Liver (tissue), 9 donors: ENCODE measurements around the gene OR4D11. TPM values are rescaled to one million over a fixed set of nuclear protein-coding genes. Genes with fewer than 3 reads are reported as not detected.

Source experiments
- DNase-seq: peaks from one replicate; pipeline ENCODE4 v3.0.0-alpha.2; 2017; ENCODE audit warnings: low spot score
- H3K27ac ChIP-seq, 2 donors: one replicate each; pipeline ENCODE4 v1.7.0; 2013; ENCODE audit warnings: inconsistent platforms in 2 of 2, low read length in 2 of 2, control low read depth in 1 of 2, low read depth in 1 of 2, mild to moderate bottlenecking in 1 of 2
- H3K27me3 ChIP-seq, 4 donors: one replicate each; pipeline versions ENCODE4 v1.6.1 to v1.7.0; 2013; ENCODE audit warnings: low read length in 3 of 4, inconsistent platforms in 1 of 4, mild to moderate bottlenecking in 1 of 4, moderate library complexity in 1 of 4; ENCODE audit not compliant: control insufficient read depth in 4 of 4, insufficient read depth in 4 of 4
- H3K36me3 ChIP-seq, 4 donors: one replicate each; pipeline versions ENCODE4 v1.6.1 to v1.7.0; 2013; ENCODE audit warnings: low read length in 3 of 4, mild to moderate bottlenecking in 3 of 4, low read depth in 1 of 4, moderate library complexity in 1 of 4; ENCODE audit not compliant: control insufficient read depth in 4 of 4, insufficient read depth in 3 of 4
- H3K4me1 ChIP-seq, 4 donors: one replicate each; pipeline versions ENCODE4 v1.6.1 to v1.7.0; 2013; ENCODE audit warnings: low read length in 3 of 4, mild to moderate bottlenecking in 3 of 4, moderate library complexity in 1 of 4; ENCODE audit not compliant: control insufficient read depth in 4 of 4, insufficient read depth in 4 of 4
- H3K4me3 ChIP-seq, 3 donors: one replicate each; pipeline versions ENCODE4 v1.6.1 to v1.7.0; 2013; ENCODE audit warnings: low read length in 3 of 3, control low read depth in 1 of 3, low read depth in 1 of 3, mild to moderate bottlenecking in 1 of 3
- H3K9ac ChIP-seq, 2 donors: one replicate each; pipeline ENCODE4 v1.7.0; 2013; ENCODE audit warnings: low read length in 2 of 2, mild to moderate bottlenecking in 2 of 2, moderate library complexity in 2 of 2, control low read depth in 1 of 2, low read depth in 1 of 2
- H3K9me3 ChIP-seq, 4 donors: one replicate each; pipeline versions ENCODE4 v1.6.1 to v1.7.0; 2013; ENCODE audit warnings: low read length in 3 of 4; ENCODE audit not compliant: control insufficient read depth in 4 of 4
- CTCF ChIP-seq: fragments of 150-350 bp; IDR thresholded peaks from 2 replicates; pipeline ENCODE4 v1.5.1; 2017; ENCODE audit warnings: improper control_type of control experiment, low read depth, low read length; ENCODE audit not compliant: missing input control
- EGR1 ChIP-seq, 2 donors: IDR thresholded peaks; 2 replicates each; pipeline ENCODE4 v1.6.1; 2016 to 2018; ENCODE audit warnings: antibody characterized with exemption in 2 of 2, low read depth in 2 of 2
- FOXA1 ChIP-seq: IDR thresholded peaks from 2 replicates; pipeline ENCODE4 v1.6.1; 2016; ENCODE audit warnings: antibody characterized with exemption
- FOXA2 ChIP-seq: IDR thresholded peaks from 2 replicates; pipeline ENCODE4 v1.6.1; 2016; ENCODE audit warnings: antibody characterized with exemption
- GABPA ChIP-seq, 2 donors: IDR thresholded peaks in 1 of 2; conservative IDR thresholded peaks in 1 of 2; 2 replicates each; pipeline ENCODE4 v1.6.1; 2016; ENCODE audit warnings: antibody characterized with exemption in 2 of 2, mild to moderate bottlenecking in 1 of 2, moderate library complexity in 1 of 2
- HNF4A ChIP-seq, 2 donors: conservative IDR thresholded peaks; 2 replicates each; pipeline ENCODE4 v1.6.1; 2016; ENCODE audit warnings: antibody characterized with exemption in 2 of 2, mild to moderate bottlenecking in 2 of 2
- HNF4G ChIP-seq: IDR thresholded peaks from 2 replicates; pipeline ENCODE4 v1.6.1; 2016; ENCODE audit warnings: antibody characterized with exemption
- JUND ChIP-seq, 2 donors: IDR thresholded peaks; 2 replicates each; pipeline ENCODE4 v1.6.1; 2016; ENCODE audit warnings: antibody characterized with exemption in 2 of 2
- MAX ChIP-seq: IDR thresholded peaks from 2 replicates; pipeline ENCODE4 v1.6.1; 2016; ENCODE audit warnings: antibody characterized with exemption
- NR2F2 ChIP-seq: IDR thresholded peaks from 2 replicates; pipeline ENCODE4 v1.6.1; 2016; ENCODE audit warnings: antibody characterized with exemption
- RAD21 ChIP-seq, 2 donors: IDR thresholded peaks; 2 replicates each; pipeline ENCODE4 v1.6.1; 2016; ENCODE audit warnings: antibody characterized with exemption in 2 of 2, mild to moderate bottlenecking in 2 of 2
- REST ChIP-seq: IDR thresholded peaks from 2 replicates; pipeline ENCODE4 v1.6.1; 2016; ENCODE audit warnings: antibody characterized with exemption, mild to moderate bottlenecking
- RXRA ChIP-seq, 2 donors: IDR thresholded peaks; 2 replicates each; pipeline ENCODE4 v1.6.1; 2017 to 2018; ENCODE audit warnings: antibody characterized with exemption in 2 of 2, mild to moderate bottlenecking in 1 of 2
- SP1 ChIP-seq: IDR thresholded peaks from 2 replicates; pipeline ENCODE4 v1.6.1; 2018; ENCODE audit warnings: antibody characterized with exemption, mild to moderate bottlenecking
- TAF1 ChIP-seq: conservative IDR thresholded peaks from 2 replicates; pipeline ENCODE4 v1.6.1; 2016; ENCODE audit warnings: antibody characterized with exemption, mild to moderate bottlenecking
- YY1 ChIP-seq: IDR thresholded peaks from 2 replicates; pipeline ENCODE4 v1.6.1; 2016; ENCODE audit warnings: antibody characterized with exemption, mild to moderate bottlenecking
- ZBTB33 ChIP-seq: IDR thresholded peaks from 2 replicates; pipeline ENCODE4 v1.6.1; 2016; ENCODE audit warnings: antibody characterized with exemption
- WGBS: extraction: QIAGEN DNeasy Blood & Tissue Kit; methylation state at CpG from one replicate; pipeline ENCODE4 v1.1.7; 2013; 5-methylcytosine and 5-hydroxymethylcytosine counted together
- polyA plus RNA-seq, 2 donors: library from polyadenylated mRNA; stranded (reverse) in 1 of 2; unstranded in 1 of 2; fragments of 200-250 nt in 1 of 2; fragments of >200 nt in 1 of 2; fragmentation: Nextera tagmentation in 1 of 2; extraction: Ambion mirVana in 1 of 2; gene quantifications; one replicate each; pipeline versions ENCODE4 v1.2.1 to v1.2.3, GENCODE V29; 2013 to 2015
- total RNA-seq, 2 donors: library from RNA; depleted of rRNA; stranded (reverse); fragments of >200 nt; gene quantifications; one replicate each; pipeline ENCODE4 v1.2.3, GENCODE V29; 2014
- TF ChIP-seq, protein P1 (sequence below): IDR thresholded peaks from 2 replicates; pipeline ENCODE4 v1.6.1; 2016; ENCODE audit warnings: antibody characterized with exemption
- donor health status: healthy.
- donor health status: healthy.
- donor health status: healthy.
- donor health status: healthy.
- donor health status: healthy.

The OR4D11 gene
- total and polyA plus RNA-seq, 4 donors = not detected

GRCh38 chr11:59550368-59550841 is 47.0 kb downstream of the OR4D11 start (continued):
- TF ChIP-seq EGR1 (IDR thresholded peaks at IDR 0.05; ENCODE audit: low read depth in 2 of 2) = peak in 1 of 2 donors; percentile 44
- peak; percentile 29 to 53 for TF ChIP-seq RAD21 (IDR thresholded peaks at IDR 0.05)
- no peak for TF ChIP-seq REST
- no peak for TF ChIP-seq GABPA (IDR thresholded peaks at IDR 0.05 in 1 of 2, conservative IDR thresholded peaks at IDR 0.05 in 1 of 2)
- peak; percentile 6 for TF ChIP-seq MAX
- TF ChIP-seq HNF4A (conservative IDR thresholded peaks at IDR 0.05) = peak; percentile 19 to 47

DNA sequence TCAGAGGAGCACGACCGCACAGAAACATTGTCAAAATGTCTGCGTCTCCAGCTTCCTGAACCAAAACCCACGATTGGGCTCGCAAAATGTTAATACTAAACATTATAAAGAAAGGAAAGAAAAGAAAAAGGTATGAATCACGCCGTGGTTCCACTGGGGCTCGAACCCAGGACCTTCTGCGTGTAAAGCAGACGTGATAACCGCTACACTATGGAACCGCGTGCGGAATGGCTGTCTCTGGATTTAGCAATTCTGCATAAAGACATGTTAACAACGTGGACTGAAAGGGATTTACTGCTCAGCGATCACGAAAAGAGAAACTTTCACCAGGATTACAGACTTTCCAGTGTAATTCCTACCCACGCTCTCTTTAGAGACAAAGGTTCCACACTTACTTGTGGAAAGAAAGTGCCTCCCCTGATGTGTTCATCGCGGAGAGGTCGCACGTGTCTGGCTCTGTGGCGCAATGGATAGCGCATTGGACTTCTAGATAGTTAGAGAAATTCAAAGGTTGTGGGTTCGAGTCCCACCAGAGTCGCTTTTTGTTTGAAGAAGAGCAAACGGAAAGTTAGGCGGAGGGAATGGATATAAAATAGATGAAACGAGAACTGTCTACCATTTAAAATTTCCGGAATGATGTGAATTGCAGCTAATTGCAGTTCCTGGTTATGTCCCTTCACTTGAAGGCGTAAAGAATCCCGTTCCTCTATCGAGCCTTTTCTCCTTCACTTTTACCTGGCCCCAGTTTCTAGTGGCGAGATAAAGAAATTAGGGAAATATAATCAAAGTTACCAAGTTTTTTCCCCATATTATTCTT is 47.7 kb downstream of the OR4D11 start:
- no peaks in the 10 kb centered on the region for H3K9me3 ChIP-seq
- H3K9ac ChIP-seq = peak overlapping the region; percentile 30 to 66
- H3K4me3 ChIP-seq = peak overlapping the region; percentile 56 to 62 (median 56)
- peak overlapping the region; percentile 73 to 74 for H3K27ac ChIP-seq
- peak; percentile 82 for DNase-seq
- WGBS = 2% methylated on average over 34 of the region's 34 CpGs
- peaks cover 2 to 19% (median 9%) of the 10 kb centered on the region in 4 donors for H3K4me1 ChIP-seq
- H3K36me3 ChIP-seq = no peaks in the 10 kb centered on the region
- no peak for TF ChIP-seq RXRA (IDR thresholded peaks at IDR 0.05)
- peak; percentile 8 for TF ChIP-seq REST
- no peak for TF ChIP-seq YY1
- no peak for TF ChIP-seq GABPA (IDR thresholded peaks at IDR 0.05 in 1 of 2, conservative IDR thresholded peaks at IDR 0.05 in 1 of 2)
- peak in 1 of 2 donors; percentile 11 for TF ChIP-seq HNF4A (conservative IDR thresholded peaks at IDR 0.05)
- peak; percentile 8 for TF ChIP-seq SP1
- TF ChIP-seq JUND (IDR thresholded peaks at IDR 0.05) = peak in 1 of 2 donors; percentile 3
- no peak for TF ChIP-seq NR2F2
- no peak for TF ChIP-seq EGR1 (IDR thresholded peaks at IDR 0.05; ENCODE audit: low read depth in 2 of 2)
- no peak for TF ChIP-seq RAD21 (IDR thresholded peaks at IDR 0.05)
- TF ChIP-seq, protein P1, sequence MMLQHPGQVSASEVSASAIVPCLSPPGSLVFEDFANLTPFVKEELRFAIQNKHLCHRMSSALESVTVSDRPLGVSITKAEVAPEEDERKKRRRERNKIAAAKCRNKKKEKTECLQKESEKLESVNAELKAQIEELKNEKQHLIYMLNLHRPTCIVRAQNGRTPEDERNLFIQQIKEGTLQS = peak; percentile 97
- TF ChIP-seq FOXA2 = no peak
- TF ChIP-seq FOXA1 = no peak
- no peak for TF ChIP-seq HNF4G
- no peak for TF ChIP-seq TAF1
- TF ChIP-seq CTCF = no peak
- TF ChIP-seq ZBTB33 = no peak
- TF ChIP-seq MAX = peak; percentile 83
- no peaks in the 10 kb centered on the region for H3K27me3 ChIP-seq
